Activated T-cell treated with anti-CD3 and anti-CD28 coated beads for 48 hours (primary cell): ENCODE data around the gene USP49.

ENCODE experiments used
- DNase-seq: peaks from one replicate; pipeline ENCODE4 v3.0.0-alpha.2; 2020; ENCODE audit warnings: low read depth

The USP49 gene

DNA sequence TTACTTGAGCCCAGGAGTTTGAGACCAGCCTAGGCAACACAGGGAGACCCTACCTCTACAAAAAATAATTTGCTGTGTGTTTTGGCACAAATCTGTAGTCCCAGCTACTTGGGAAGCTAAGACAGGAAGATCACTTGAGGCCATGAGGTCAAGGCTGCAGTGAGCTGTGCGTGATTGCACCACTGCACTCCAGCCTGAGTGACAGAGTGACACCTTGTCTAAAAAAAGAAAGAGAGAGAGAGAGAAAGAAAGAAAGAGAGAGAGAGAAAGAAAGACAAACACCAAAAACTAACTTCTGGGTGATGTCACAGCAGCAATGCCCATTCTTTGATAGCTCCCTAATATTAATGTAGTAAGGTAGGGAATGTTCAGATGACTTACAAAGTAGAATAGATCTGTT is 20.4 kb downstream of the USP49 start:
- no peak for DNase-seq

DNA sequence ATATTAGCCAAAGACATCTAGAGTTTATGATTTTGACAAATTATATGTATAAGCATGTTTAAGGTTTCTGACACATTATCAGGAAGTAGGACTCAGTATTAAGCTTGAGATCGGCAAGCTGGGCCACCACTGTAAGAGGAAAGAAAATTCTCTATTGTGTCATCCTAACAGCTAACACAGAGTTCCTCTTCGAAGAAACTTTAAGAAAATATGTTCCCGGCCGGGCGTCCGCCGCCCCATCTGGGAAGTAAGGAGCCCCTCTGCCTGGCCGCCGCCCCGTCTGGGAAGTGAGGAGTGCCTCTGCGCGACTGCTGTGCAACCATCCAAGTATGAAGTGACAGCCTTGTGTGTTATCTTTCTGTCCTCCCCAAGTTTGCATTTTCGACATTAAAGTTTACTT is 23.0 kb downstream of the USP49 start:
- DNase-seq = no peak

DNA sequence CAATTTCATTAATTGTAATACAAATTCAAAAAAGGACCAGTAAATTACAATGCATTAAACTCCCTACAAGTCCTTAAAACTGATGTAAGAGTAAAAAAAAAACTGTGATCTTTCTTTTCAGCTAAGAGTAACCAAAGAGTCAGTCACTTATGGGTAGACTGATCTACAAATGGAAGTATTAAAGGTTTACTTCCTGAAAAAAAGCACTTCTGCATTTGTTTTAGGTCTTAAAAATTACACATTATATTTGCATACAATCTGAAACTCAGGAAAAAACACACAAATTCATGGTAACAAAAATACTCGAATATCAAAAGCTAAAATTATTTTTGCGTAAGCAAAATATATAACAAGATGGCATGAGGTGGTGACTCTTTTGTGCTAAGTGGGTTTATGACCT is 23.5 kb downstream of the USP49 start:
- no peak for DNase-seq

DNA sequence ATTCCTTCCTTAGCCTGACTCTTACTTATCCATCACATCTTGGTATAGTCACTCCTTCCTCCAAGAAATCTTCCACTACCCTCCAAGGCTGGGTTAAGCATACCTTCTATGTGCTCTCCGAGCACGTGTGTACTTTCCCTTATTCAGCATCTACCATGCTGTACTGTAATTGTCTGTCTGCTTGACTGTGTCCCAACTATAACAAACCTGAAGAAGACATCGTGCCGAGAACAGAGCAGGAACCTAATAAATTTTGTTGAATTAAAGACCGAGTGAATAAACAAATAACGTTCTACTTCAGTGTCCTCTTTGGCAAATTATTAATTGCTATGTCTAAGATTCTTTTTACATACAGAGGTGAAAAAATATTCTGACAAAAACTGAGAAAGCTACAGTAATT is 35.8 kb downstream of the USP49 start:
- no peak for DNase-seq

DNA sequence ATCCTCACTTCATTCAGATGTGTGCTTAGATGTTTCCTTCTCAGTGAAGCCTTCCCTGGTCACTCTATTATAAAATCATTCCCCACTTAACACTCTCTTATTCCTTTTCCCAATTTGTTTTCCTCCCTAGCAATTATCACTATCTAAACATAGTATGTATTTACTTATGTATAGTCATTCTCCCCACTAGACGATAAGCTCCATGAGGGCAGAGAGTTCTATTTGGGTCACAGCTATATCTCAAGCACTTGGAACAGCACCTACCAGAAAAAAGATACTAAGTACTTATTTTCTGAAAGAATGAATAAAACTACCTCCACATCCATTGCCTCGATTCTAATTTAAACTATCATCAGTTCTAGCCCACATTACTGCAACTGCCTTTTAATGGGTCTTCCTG is 36.5 kb downstream of the USP49 start:
- DNase-seq = no peak

DNA sequence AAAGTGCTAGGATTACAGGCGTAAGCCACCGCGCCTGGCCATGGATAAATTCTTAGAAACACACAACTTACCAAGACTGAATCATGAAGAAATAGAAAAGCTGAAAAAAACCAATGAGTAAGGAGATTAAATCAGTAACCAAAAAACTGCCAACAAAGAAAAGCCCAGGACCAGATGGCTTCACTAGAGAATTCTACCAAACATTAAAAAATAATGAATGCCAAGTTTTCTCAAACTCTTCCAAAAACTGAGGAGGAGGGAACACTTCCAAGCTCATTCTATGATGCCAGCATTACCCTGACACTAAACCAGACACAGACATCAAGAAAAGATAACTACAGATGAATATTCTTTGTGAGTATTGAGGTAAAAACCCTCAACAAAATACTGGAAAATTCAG is 44.3 kb downstream of the USP49 start:
- no peak for DNase-seq

DNA sequence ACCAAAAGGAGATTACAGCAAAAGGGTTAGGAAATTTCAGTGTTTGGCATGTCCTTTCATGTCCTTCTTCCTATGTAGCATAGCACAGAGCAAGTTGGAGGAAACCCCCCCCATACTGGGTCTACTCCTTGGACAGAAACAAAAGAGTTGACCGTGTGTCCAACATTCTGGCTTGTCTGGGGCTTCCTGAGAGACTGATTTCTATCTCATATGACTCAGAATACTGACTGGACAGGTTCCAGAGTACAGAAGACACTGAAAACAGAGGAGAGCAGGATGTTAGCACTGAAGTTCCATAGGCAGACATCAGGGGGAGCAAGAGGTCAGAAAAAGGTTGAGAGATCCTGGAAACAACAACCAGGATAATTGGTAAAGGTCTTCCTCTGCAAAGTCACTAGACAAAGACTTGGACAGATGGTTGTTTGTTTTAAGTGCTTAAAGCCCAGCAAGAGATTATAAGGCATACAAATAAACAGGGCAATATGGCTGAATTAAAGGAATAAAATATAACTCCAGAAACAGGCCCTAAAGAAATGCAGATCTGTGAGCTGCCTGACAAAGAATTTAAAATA is 48.4 kb downstream of the USP49 start:
- peak; percentile 30 for DNase-seq

DNA sequence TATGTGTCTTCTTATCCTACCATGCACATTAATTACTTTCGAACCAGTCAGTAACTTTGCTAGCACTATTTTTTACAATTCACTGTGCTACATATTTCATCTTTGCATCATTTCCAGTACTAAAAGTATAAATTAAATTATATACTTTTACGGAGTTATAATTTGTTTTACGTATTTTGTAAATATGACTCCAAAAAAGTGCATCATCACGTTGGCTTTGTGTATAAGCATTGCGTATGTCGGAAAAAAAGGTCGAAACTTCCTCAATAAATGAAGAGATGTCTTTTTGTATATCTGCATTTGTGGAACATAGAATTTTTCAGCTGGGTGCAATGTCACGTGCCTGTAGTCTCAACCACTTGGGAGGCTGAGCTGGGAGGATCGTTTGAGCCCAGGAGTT is 52.0 kb downstream of the USP49 start:
- no peak for DNase-seq

DNA sequence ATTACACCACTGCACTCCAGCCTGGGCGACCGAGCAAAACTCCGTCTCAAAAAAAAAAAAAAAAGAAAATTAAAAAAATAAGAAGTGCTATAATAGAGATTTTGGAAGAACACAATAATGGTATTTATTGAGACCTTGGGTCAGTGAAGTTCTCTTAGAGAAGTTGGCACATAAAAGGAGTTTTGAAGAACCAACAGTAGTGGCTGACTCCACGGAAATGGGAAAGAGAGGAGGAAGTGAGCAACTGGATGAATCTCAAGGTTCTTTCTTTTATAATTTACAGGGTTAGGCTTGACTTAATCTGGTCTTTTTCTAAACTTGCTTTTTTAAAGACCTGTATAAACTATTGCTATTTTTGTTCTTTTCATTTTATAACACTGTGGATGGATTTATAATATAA is 54.8 kb downstream of the USP49 start:
- no peak for DNase-seq

DNA sequence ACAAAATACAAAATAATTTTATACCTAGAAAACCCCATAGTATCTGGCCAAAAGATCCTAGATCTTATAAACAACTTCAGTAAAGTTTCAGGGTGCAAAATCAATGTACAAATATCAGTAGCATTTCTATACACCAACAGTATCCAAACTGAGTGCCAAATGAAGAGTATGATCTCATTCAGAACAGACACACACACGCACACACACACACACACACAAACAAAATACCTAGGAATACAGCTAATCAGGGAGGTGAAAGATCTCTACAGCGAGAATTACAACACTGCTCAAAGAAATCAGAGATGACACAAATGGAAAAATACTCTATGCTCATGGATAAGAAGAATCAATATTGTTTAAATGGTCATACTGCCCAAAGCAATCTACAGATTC is 58.5 kb downstream of the USP49 start:
- no peak for DNase-seq

DNA sequence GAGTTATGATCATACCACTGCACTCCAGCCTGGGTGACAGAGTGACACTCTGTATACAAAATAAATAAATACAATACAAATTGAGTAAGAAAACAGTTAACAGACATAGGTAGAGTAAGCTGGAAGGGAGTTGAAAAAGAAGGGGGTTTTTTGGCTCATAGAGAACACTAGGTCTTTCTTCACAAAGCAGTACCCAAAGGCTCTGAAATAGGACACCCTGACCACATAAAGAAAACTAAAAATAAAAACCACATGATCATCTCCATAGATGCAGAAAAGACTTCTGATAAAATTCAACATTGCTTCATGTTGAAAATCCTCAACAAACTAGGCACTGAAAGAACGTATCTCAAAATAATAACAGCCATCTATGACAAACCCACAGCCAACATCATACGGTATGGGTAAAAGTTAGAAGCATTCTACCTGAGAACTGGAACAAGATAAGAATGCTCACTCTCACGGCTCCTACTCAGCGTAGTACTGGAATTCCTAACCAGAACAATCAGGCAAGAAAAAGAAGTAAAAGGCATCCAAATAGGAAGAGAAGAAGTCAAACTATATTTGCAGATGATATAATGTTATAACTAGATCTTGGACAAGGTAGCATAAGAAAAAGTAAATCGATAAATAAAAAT is 59.0 kb downstream of the USP49 start:
- DNase-seq = no peak

DNA sequence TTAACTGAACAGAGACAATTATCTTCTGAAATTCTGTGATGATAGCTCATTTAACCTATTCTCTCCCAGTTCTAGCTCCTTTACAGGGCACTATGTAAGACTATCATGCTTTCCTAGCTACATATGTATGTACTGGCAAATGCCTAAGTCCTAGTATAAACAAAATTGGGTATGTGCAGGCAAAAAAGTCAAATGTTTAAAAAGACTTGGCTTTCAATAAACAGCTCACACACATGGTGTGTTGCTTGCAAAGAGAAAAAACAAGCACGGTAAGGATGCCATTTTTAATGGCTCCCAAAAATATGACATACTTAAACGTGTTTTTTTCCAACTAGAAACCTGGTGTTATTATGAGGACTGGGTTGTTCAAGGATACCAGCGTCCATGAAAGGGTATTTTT is 62.9 kb downstream of the USP49 start:
- no peak for DNase-seq

DNA sequence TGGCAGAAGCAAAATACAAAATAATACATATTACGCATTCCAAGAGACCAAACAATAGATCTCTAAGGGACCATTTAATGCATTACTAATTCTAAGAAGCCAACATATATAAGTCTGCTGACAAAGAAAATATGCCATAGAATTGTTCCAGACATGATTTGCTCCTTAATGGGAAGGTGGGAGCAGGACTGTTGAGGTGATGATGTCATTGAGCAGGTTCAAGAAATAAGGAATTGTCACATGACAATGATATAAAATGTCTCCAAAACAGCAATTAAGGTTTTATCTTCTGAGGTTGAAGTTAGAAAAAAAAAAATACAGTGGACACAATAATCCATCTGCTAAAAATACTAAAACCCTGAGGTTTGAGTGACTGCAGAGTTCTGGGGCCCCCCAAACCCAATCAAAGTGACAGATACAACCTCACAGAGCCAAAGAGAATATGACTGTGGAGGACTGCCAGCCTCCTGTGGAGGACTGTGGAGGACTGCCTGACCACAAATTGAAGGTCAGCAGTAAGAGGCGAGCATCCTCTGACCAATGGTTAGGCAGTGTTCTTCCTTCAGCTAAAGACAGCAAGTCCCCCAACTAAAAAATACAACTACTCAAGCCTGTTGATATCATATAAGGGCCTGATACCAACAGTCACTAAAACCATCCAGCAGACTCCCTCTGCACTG is 68.7 kb downstream of the USP49 start:
- no peak for DNase-seq

DNA sequence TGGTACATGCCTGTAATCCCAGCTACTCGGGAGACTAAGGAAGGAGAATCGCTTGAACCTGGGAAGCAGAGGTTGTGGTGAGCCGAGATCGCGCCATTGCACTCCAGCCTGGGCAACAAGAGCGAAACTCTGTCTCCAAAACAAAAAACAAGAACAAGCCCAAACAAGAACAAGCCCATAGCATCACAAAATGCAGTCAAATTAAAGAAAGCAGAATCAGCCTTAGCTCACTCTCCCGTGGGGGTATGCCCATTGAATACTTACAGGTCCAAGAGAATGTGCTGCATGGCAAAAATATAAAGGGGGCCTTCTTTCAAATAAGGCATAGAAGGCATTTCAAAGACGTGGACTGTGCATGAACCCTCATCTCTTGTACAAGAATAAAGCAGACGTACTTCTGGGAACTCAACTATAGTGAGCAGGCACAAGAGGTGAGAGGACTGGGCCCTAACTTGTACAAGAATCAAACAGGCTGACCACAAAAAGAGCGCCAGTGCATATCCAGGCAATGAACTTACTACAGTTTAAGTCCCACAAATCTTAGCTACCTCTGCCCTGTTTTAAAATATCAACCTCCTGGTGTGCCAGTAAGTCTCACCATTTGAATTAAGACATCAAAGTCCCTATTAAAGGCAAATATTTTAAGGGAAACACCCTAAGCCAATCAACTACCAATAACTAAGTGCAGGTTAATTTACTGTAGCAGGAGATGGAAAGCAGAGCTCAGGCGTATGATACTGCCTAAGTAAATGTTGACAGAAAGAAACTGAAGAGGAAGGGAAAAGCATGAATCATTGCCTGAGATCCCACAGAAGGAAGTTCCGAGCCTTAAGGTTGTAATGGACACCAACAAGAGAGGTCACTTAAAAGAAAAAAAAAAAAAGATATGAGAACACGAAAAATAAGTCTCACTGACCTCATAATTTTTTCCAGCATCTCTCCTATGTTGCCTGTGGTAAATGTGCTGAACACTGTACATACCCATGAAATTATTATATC is 70.3 kb downstream of the USP49 start:
- DNase-seq = no peak

DNA sequence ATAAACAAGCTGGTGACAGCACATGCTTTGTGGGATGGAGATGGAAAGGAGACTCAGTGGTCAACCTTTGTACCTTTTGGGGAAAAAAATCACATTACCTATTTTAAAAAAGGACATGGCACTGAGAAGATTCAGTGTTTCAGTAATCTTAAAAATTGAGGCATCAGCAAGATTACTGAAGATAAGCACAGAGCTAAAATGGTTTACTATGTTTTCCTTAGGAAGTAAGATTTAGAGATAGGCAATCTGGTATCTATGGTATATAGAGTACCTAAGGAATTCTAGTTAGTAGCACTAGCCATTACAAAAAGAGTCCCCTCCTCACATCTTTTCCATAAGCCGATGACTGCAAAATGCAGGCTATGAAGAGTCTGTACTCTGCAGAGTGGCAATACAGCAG is 72.0 kb downstream of the USP49 start:
- no peak for DNase-seq

DNA sequence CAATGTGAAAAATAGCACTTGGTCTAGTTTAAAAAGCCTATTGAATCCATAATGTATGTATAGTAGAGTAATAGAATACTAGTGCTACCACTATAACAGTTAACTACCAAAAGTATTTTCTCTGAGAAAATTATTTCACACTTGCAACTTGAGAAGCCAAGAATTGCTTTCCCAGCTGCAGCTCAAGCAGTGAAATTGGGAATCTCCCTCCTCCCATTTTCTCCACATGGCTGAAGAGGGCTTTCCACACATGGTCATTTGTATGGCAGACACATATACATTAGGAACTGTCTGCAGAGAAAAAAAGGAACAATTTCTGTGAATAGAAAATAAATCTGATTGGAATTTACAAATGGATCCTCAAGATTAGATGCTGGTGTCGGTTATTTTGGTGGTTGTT is 73.2 kb downstream of the USP49 start:
- no peak for DNase-seq

DNA sequence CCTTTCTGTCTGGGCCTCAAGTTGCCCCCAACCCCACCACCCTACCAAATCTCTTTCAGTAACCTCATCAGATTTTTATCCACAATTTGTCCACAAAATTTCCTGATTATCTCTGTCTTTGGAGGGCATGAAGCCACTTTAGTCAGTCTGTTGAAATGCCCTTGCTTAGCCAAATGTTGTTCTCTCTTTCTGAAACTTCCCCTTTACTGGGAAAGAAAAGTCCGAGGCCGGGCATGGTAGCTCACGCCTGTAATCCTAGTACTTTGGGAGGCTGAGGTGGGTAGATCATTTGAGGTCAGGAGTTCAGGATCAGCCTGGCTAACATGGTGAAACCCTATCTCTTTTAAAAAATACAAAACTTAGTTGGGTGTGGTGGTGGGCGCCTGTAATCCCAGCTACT is 73.9 kb downstream of the USP49 start:
- no peak for DNase-seq

DNA sequence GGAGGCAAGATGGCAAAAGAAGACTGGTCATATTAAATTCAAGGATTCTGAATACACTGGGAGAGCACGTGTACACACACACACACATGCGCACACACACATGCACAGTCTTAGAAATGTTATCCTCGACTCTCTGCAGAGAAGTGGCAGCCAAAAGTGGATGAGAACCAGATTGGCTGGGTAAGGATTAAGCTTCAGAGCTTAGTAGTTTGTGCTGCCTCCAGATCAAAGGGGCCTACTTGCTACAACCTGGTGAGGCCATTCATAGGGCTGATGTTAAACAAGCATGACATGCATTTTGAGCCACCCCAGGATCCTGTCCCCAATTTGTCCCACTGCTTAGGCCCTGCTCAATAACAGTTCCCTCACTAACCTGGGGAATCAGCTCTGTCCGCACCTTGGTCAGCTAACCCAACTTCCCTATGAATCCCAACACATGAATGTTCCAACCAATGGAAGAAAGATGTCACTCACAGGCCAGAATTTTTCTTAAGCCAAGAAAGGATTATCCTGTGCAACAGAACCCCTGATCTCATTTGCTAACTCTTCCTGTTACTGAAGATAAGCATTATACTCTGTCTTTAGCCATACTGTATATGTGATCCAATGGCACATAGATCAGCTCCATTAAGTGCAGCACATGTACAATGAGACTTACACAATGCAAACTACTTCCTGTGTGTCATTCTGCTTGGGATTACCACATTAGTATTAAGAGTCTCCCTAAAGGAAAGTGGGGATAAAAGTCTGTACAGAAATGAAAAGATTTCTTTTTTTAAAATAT is 76.7 kb downstream of the USP49 start:
- no peak for DNase-seq

DNA sequence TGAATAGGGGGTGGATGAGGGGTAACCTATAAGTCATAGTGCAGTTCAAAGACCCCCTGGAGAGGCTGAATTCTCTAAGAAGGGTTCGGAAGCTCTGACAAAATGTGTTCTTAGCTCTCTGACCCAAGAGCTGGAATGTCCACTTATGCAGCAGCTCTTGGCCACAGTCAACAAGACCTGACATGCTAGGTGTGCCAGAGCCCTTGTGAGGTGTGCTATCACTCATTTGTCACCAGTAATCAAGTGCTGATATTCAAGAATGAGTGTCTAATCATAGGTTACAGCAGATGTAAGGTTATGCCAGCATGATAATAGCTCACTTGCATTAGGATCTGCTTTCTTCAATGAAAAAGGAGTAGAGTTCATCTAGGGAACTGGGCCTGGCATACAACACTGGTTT is 79.6 kb downstream of the USP49 start:
- no peak for DNase-seq

DNA sequence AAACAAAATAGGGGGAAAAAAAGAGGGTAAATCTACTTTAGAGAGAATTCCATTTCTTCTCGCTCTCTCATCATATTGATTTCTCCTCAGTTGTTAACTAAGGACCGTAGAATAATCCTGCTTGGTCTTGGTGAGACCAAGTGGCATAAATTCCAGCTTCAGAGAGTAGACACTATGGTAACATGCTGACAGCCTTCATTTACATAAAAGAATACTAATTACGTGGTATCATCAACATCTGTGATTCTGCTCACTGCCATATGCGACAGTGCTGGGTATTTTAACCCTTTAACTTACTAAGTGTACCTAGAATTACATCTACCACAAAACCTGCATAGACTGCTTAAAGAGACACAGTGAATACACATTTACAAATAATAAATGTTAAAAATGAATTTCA is 80.5 kb downstream of the USP49 start:
- DNase-seq = no peak

DNA sequence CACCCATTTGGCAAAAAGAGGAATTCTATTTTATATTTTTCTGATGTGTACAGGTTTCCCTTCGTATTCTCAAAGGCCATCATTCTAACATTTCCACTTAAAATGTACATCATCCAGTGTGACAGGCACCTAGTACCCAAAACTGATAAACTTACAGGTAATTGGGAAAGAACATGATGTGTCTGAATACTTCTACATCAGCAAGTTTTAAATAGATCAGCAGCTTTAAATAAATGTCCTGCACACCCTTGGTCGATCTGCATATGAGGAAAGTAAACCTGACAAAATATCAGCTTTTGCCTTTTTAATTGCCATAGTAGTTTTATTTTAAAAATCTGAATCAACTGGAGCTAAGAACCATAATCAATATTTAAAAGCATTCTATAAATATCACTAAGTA is 81.2 kb downstream of the USP49 start:
- DNase-seq = no peak

DNA sequence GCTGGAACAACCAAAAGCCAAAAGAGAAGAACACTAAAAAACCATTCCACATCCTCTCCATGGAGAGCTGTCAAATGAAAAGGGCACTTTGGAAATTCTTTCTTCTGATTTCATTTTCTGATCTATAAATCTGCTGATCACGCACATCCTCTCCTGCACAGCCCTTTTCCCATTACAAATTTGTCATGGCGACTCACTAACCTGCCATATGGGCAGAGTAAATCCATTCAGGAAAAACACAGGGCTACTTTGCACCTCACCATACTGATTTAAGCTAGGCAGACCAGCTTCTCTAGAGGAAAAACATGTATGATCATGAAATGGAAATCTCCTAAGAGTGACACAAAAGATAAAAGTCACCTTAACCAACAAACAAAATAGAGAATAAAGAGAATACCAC is 81.7 kb downstream of the USP49 start:
- DNase-seq = no peak
